IMR-90 (cell line): ENCODE measurements around the gene SPAG9. TPM values are rescaled to one million over a fixed set of nuclear protein-coding genes. Genes with fewer than 3 reads are reported as not detected.
A peak's percentile ranks its signal among the peaks of the same experiment; 100 is the strongest.

Experiments
- ATAC-seq: fragments of 200-7000 bp; cut with Tn5 transposase; 2 replicates; pipeline ENCODE4 v1.9.1; 2020; ENCODE audit warnings: low read depth, mild to moderate bottlenecking, moderate library complexity
- BruUV-seq: library from RNA; stranded (reverse); fragments of 400-500 nt; replicated peaks from 2 replicates; lab custom pipeline; 2021; lab: Mats Ljungman, UMichigan
- CTCF ChIA-PET: fragments of 300-600 bp; formaldehyde crosslinking; extraction: SDS; loops from one replicate; lab custom pipeline; 2021; ENCODE audit warnings: antibody characterized with exemption; lab: Yijun Ruan, JAX
- POLR2A ChIA-PET: fragments of 300-600 bp; sonication (Branson Sonifier 250); formaldehyde crosslinking; loops from one replicate; lab custom pipeline; 2022; ENCODE audit warnings: antibody characterized with exemption; ENCODE audit not compliant: unreplicated experiment; lab: Charles Lee
- DNase-seq: peaks from one replicate; pipeline ENCODE4 v3.0.0; 2013
- H2AFZ ChIP-seq: replicated peaks from 2 replicates; pipeline ENCODE3; 2013; ENCODE audit warnings: low read length, mild to moderate bottlenecking; ENCODE audit not compliant: poor library complexity
- H2AK5ac ChIP-seq: 2 replicates; pipeline ENCODE4 v1.6.1; 2013; ENCODE audit warnings: low read depth, low read length, inconsistent platforms
- H2AK9ac ChIP-seq: replicated peaks from 2 replicates; pipeline ENCODE3; 2013; ENCODE audit warnings: mild to moderate bottlenecking, low read depth, low read length, moderate library complexity; ENCODE audit not compliant: poor library complexity
- H2BK120ac ChIP-seq: 2 replicates; pipeline ENCODE4 v1.6.1; 2013; ENCODE audit warnings: low read depth, low read length, inconsistent platforms
- H2BK15ac ChIP-seq: 3 replicates; pipeline ENCODE4 v1.6.1; 2013; ENCODE audit warnings: low read depth, low read length, inconsistent platforms
- H2BK20ac ChIP-seq: 2 replicates; pipeline ENCODE4 v1.6.1; 2013; ENCODE audit warnings: low read depth, mild to moderate bottlenecking, inconsistent platforms, low read length, moderate library complexity
- H2BK5ac ChIP-seq: 2 replicates; pipeline ENCODE4 v1.6.1; 2013; ENCODE audit warnings: mild to moderate bottlenecking, low read depth, low read length, inconsistent platforms; ENCODE audit not compliant: poor library complexity, severe bottlenecking
- H3K14ac ChIP-seq: replicated peaks from 2 replicates; pipeline ENCODE4 v1.6.1; 2013; ENCODE audit warnings: low read depth, low read length, inconsistent platforms
- H3K18ac ChIP-seq: 2 replicates; pipeline ENCODE4 v1.6.1; 2013; ENCODE audit warnings: low read depth, low read length, control low read depth
- H3K23ac ChIP-seq: 2 replicates; pipeline ENCODE4 v1.6.1; 2013; ENCODE audit warnings: low read depth, low read length, inconsistent platforms
- H3K27ac ChIP-seq: 2 replicates; pipeline ENCODE4 v1.5.1; 2013; ENCODE audit warnings: mild to moderate bottlenecking, control low read depth, low read length; ENCODE audit not compliant: insufficient read depth
- H3K27me3 ChIP-seq: 2 replicates; pipeline ENCODE4 v1.6.1; 2013; ENCODE audit warnings: low read length; ENCODE audit not compliant: control insufficient read depth, insufficient read depth
- H3K36me3 ChIP-seq: 2 replicates; pipeline ENCODE4 v1.6.1; 2013; ENCODE audit warnings: low read length, mixed read lengths; ENCODE audit not compliant: control insufficient read depth, insufficient read depth
- H3K4ac ChIP-seq: 2 replicates; pipeline ENCODE4 v1.6.1; 2013; ENCODE audit warnings: low read depth, low read length, inconsistent platforms
- H3K4me1 ChIP-seq: 2 replicates; pipeline ENCODE4 v1.6.1; 2013; ENCODE audit warnings: low read length, mixed read lengths; ENCODE audit not compliant: control insufficient read depth, insufficient read depth
- H3K4me2 ChIP-seq: 2 replicates; pipeline ENCODE4 v1.6.1; 2013; ENCODE audit warnings: low read depth, mild to moderate bottlenecking, control low read depth, low read length, moderate library complexity
- H3K4me3 ChIP-seq: 2 replicates; pipeline ENCODE4 v1.5.1; 2013; ENCODE audit warnings: low read depth, mild to moderate bottlenecking, control low read depth, low read length, moderate library complexity; ENCODE audit not compliant: insufficient read depth
- H3K56ac ChIP-seq: 2 replicates; pipeline ENCODE4 v1.6.1; 2013; ENCODE audit warnings: low read length, inconsistent platforms; ENCODE audit not compliant: insufficient read depth; ENCODE audit errors: extremely low read depth
- H3K79me1 ChIP-seq, 2 experiments: 2 replicates each; pipeline ENCODE4 v1.6.1; 2013; ENCODE audit warnings: low read length in 2 of 2, inconsistent platforms in 1 of 2, low read depth in 1 of 2
- H3K9ac ChIP-seq: 2 replicates; pipeline ENCODE4 v1.6.1; 2013; ENCODE audit warnings: low read depth, low read length, control low read depth
- H3K9me1 ChIP-seq: 2 replicates; pipeline ENCODE4 v1.6.1; 2013; ENCODE audit warnings: low read length, inconsistent platforms; ENCODE audit not compliant: insufficient read depth
- H3K9me3 ChIP-seq: 2 replicates; pipeline ENCODE4 v1.6.1; 2013; ENCODE audit warnings: low read length; ENCODE audit not compliant: control insufficient read depth, insufficient read depth
- H4K20me1 ChIP-seq: 2 replicates; pipeline ENCODE4 v1.6.1; 2013; ENCODE audit warnings: low read length, inconsistent platforms; ENCODE audit not compliant: insufficient read depth
- H4K5ac ChIP-seq: 2 replicates; pipeline ENCODE4 v1.6.1; 2013; ENCODE audit warnings: mild to moderate bottlenecking, low read depth, low read length, control low read depth
- H4K8ac ChIP-seq, 2 experiments: 2 replicates each; pipeline ENCODE4 v1.6.1; 2013; ENCODE audit warnings: low read depth in 2 of 2, low read length in 2 of 2, control low read depth in 1 of 2, inconsistent platforms in 1 of 2
- H4K91ac ChIP-seq: 2 replicates; pipeline ENCODE4 v1.6.1; 2013; ENCODE audit warnings: low read depth, low read length, inconsistent platforms; ENCODE audit not compliant: insufficient read depth
- CEBPB ChIP-seq: IDR thresholded peaks from 2 replicates; pipeline ENCODE4 v1.6.1; 2012; ENCODE audit warnings: low read depth, low read length, improper control_type of control experiment
- CHD1 ChIP-seq: IDR thresholded peaks from 2 replicates; pipeline ENCODE4 v1.6.1; 2012; ENCODE audit warnings: low read depth, low read length, improper control_type of control experiment
- CTCF ChIP-seq: conservative IDR thresholded peaks from 2 replicates; pipeline ENCODE4 v1.5.1; 2012; ENCODE audit warnings: mild to moderate bottlenecking, low read depth, low read length, improper control_type of control experiment
- ELK1 ChIP-seq: fragments of 150-350 bp; IDR thresholded peaks from 2 replicates; pipeline ENCODE4 v1.6.1; 2016; ENCODE audit warnings: low read depth, mild to moderate bottlenecking, low read length, moderate library complexity, borderline replicate concordance
- FOS ChIP-seq: fragments of 150-350 bp; IDR thresholded peaks from 2 replicates; pipeline ENCODE4 v1.6.1; 2016; ENCODE audit warnings: low read depth, low read length
- MAFK ChIP-seq: IDR thresholded peaks from 2 replicates; pipeline ENCODE4 v1.6.1; 2012; ENCODE audit warnings: low read depth, low read length, improper control_type of control experiment
- MAZ ChIP-seq: IDR thresholded peaks from 2 replicates; pipeline ENCODE4 v1.6.1; 2012; ENCODE audit warnings: low read depth, mild to moderate bottlenecking, low read length, improper control_type of control experiment, moderate library complexity, borderline replicate concordance
- MXI1 ChIP-seq: IDR thresholded peaks from 2 replicates; pipeline ENCODE4 v1.6.1; 2012; ENCODE audit warnings: low read depth, mild to moderate bottlenecking, low read length, moderate library complexity, borderline replicate concordance
- NFE2L2 ChIP-seq: fragments of 150-350 bp; IDR thresholded peaks from 2 replicates; pipeline ENCODE4 v1.6.1; 2016; ENCODE audit warnings: low read depth, mild to moderate bottlenecking, low read length
- POLR2A ChIP-seq: IDR thresholded peaks from 2 replicates; pipeline ENCODE4 v1.6.1; 2012; ENCODE audit warnings: mild to moderate bottlenecking, low read depth, low read length
- RAD21 ChIP-seq: IDR thresholded peaks from 2 replicates; pipeline ENCODE4 v1.6.1; 2012; ENCODE audit warnings: low read length, improper control_type of control experiment
- RCOR1 ChIP-seq: IDR thresholded peaks from 2 replicates; pipeline ENCODE4 v1.6.1; 2012; ENCODE audit warnings: mild to moderate bottlenecking, low read length, improper control_type of control experiment; ENCODE audit not compliant: insufficient replicate concordance
- RFX5 ChIP-seq: IDR thresholded peaks from 2 replicates; pipeline ENCODE4 v1.8.0; 2012; ENCODE audit warnings: low read depth, mild to moderate bottlenecking, low read length, moderate library complexity
- USF2 ChIP-seq: fragments of 150-350 bp; IDR thresholded peaks from 2 replicates; pipeline ENCODE4 v1.6.1; 2017; ENCODE audit warnings: mild to moderate bottlenecking, antibody characterized with exemption, low read length, low read depth
- WGBS, 2 experiments: methylation state at CpG; one replicate each; pipeline versions ENCODE4 v1.1.5 to v1.1.7; 2013; ENCODE audit warnings: missing lambda C conversion rate in 2 of 2; ENCODE audit not compliant: insufficient read length in 1 of 2; ENCODE audit errors: extremely low coverage in 2 of 2; 5-methylcytosine and 5-hydroxymethylcytosine counted together
- dilution Hi-C: fragments of 300-500 bp; cut with HindIII; formaldehyde crosslinking; loops from one replicate; pipeline ENCODE4 v1.14.3; 2018; ENCODE audit warnings: low sequenced_read_pairs; ENCODE audit not compliant: unreplicated experiment
- in situ Hi-C: fragments of 300-500 bp; cut with MboI; formaldehyde crosslinking; loops from 3 replicates; pipeline ENCODE4 v1.14.3; 2019; ENCODE audit warnings: low sequenced_read_pairs, inconsistent platforms, mixed read lengths
- intact Hi-C: fragments of 100-400 bp; cut with micrococcal nuclease; formaldehyde crosslinking; loops from 2 replicates; pipeline ENCODE4 v1.10.0; 2022
- polyA plus RNA-seq, 3 experiments: library from polyadenylated mRNA; depleted of rRNA; stranded (reverse); fragments of >200 nt; gene quantifications; 2 replicates each; pipeline ENCODE4 v1.2.3, GENCODE V29; 2012; ENCODE audit warnings: low replicate concordance in 1 of 3
- total RNA-seq: library from RNA; depleted of rRNA; stranded (reverse); fragments of >200 nt; gene quantifications from 2 replicates; pipeline ENCODE4 v1.2.3, GENCODE V29; 2012

The SPAG9 gene
- total and polyA plus RNA-seq, 2 of the 4 experiments (the other 2 are of a cell fraction) = 26.7 to 75.5 TPM

- dilution Hi-C loops (no loop called here), intact Hi-C loops (no loop called here), in situ Hi-C loops (no loop called here)
- H3K9me1 ChIP-seq = peaks cover 7% of the 10 kb centered on the region
- H3K23ac ChIP-seq = no peak overlapping the region
- no peak overlapping the region for H2BK15ac ChIP-seq
- no peaks in the 10 kb centered on the region; the same call in 1 of the 2 replicates for H3K36me3 ChIP-seq
- WGBS, 2 experiments = no CpG with 5 or more reads among the region's 3 CpGs
- no peak overlapping the region for H3K56ac ChIP-seq
- ChIA-PET POLR2A (no interaction called here), CTCF (interaction anchor here (1.1 kb wide), 1 partner anchor 124 kb away, joined by 3 read pairs; the partner anchor contains the start of gene NME1)
- no peak overlapping the region for H2AK9ac ChIP-seq
- ATAC-seq = peak; percentile 42
- H3K79me1 ChIP-seq = peaks cover 6 to 28% of the 10 kb centered on the region in 2 experiments
- no peak overlapping the region for H2BK20ac ChIP-seq
- H3K27me3 ChIP-seq = no peaks in the 10 kb centered on the region
- no peak overlapping the region for H4K91ac ChIP-seq
- H3K27ac ChIP-seq = no peak overlapping the region; the same call in 1 of the 2 replicates
- peaks cover under 1% of the 10 kb centered on the region; the same call in 1 of the 2 replicates for H3K4me1 ChIP-seq
- no peaks in the 10 kb centered on the region for H3K9me3 ChIP-seq
- H2BK5ac ChIP-seq = peak overlapping the region; percentile 34
- no peak overlapping the region for H4K8ac ChIP-seq
- H2AFZ ChIP-seq = no peak overlapping the region
- peaks cover 3% of the 10 kb centered on the region; the same call in 1 of the 2 replicates for H4K20me1 ChIP-seq
- no peak overlapping the region for H2BK120ac ChIP-seq
- no TSS peak for BruUV-seq
- no peak overlapping the region for H3K9ac ChIP-seq
- peak overlapping the region; percentile 76; the same call in 1 of the 2 replicates for H4K5ac ChIP-seq
- H3K4me3 ChIP-seq = peak overlapping the region; percentile 19; the same call in 1 of the 2 replicates
- H3K14ac ChIP-seq = no peak overlapping the region
- no peak overlapping the region for H3K4ac ChIP-seq
- no peak overlapping the region for H3K18ac ChIP-seq
- H3K4me2 ChIP-seq = peak overlapping the region; percentile 84
- peak; percentile 54 for DNase-seq
- H2AK5ac ChIP-seq = no peak overlapping the region
- TF ChIP-seq NFE2L2 (no peak), CTCF (no peak), FOS (no peak), CEBPB (no peak), RFX5 (no peak), RAD21 (no peak), MAZ (no peak), CHD1 (no peak), USF2 (no peak), MXI1 (no peak), RCOR1 (no peak), POLR2A (no peak), MAFK (no peak), ELK1 (no peak)
Observed at GRCh38 chr17:51029568-51030463, 90.9 kb downstream of the SPAG9 start.
